ENCODE results near the gene FLNB. TPM values are rescaled to one million over a fixed set of nuclear protein-coding genes. Genes with fewer than 3 reads are reported as not detected.

Gene FLNB
- total RNA-seq, 1 experiment from 2014 or later: 309 TPM

- no TSS peak for BruUV-seq (replicated peaks)
- no peak for DNase-seq (ENCODE audit: low read depth, low spot score)
- TF ChIP-seq SIN3A (IDR thresholded peaks at IDR 0.05; ENCODE audit: borderline replicate concordance, insufficient read depth, low read depth, low read length): no peak
- TF ChIP-seq, protein P1, sequence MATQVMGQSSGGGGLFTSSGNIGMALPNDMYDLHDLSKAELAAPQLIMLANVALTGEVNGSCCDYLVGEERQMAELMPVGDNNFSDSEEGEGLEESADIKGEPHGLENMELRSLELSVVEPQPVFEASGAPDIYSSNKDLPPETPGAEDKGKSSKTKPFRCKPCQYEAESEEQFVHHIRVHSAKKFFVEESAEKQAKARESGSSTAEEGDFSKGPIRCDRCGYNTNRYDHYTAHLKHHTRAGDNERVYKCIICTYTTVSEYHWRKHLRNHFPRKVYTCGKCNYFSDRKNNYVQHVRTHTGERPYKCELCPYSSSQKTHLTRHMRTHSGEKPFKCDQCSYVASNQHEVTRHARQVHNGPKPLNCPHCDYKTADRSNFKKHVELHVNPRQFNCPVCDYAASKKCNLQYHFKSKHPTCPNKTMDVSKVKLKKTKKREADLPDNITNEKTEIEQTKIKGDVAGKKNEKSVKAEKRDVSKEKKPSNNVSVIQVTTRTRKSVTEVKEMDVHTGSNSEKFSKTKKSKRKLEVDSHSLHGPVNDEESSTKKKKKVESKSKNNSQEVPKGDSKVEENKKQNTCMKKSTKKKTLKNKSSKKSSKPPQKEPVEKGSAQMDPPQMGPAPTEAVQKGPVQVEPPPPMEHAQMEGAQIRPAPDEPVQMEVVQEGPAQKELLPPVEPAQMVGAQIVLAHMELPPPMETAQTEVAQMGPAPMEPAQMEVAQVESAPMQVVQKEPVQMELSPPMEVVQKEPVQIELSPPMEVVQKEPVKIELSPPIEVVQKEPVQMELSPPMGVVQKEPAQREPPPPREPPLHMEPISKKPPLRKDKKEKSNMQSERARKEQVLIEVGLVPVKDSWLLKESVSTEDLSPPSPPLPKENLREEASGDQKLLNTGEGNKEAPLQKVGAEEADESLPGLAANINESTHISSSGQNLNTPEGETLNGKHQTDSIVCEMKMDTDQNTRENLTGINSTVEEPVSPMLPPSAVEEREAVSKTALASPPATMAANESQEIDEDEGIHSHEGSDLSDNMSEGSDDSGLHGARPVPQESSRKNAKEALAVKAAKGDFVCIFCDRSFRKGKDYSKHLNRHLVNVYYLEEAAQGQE (IDR thresholded peaks at IDR 0.05; ENCODE audit: insufficient read depth in 1 of 2, low read depth in 2 of 2, low read length in 1 of 2): no peak
- no peak for TF ChIP-seq TCF7L2 (IDR thresholded peaks at IDR 0.05; ENCODE audit: low read depth, low read length)
- no peak for TF ChIP-seq POLR2AphosphoS5 (IDR thresholded peaks at IDR 0.05; ENCODE audit: low read depth, low read length)
- TF ChIP-seq, protein P2, sequence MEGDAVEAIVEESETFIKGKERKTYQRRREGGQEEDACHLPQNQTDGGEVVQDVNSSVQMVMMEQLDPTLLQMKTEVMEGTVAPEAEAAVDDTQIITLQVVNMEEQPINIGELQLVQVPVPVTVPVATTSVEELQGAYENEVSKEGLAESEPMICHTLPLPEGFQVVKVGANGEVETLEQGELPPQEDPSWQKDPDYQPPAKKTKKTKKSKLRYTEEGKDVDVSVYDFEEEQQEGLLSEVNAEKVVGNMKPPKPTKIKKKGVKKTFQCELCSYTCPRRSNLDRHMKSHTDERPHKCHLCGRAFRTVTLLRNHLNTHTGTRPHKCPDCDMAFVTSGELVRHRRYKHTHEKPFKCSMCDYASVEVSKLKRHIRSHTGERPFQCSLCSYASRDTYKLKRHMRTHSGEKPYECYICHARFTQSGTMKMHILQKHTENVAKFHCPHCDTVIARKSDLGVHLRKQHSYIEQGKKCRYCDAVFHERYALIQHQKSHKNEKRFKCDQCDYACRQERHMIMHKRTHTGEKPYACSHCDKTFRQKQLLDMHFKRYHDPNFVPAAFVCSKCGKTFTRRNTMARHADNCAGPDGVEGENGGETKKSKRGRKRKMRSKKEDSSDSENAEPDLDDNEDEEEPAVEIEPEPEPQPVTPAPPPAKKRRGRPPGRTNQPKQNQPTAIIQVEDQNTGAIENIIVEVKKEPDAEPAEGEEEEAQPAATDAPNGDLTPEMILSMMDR (IDR thresholded peaks at IDR 0.05): no peak
- POLR2A ChIA-PET: interaction anchor here (0.8 kb wide), 1 partner anchor 172 kb away, joined by 3 read pairs; no protein-coding TSS in a partner anchor
- H3K27ac ChIP-seq (ENCODE audit: low read length): peak overlapping the region; percentile 83
- intact Hi-C loops (cut with micrococcal nuclease; ENCODE audit: unreplicated experiment): no loop called here
- CTCF ChIA-PET: no interaction called here
- ATAC-seq: no peak
- in situ Hi-C loops (cut with HindIII; ENCODE audit: low pct_unique_long_range_greater_than_20kb, low sequenced_read_pairs): no loop called here
- no peaks in the 10 kb centered on the region for H3K27me3 ChIP-seq (ENCODE audit: control insufficient read depth, insufficient read depth, low read length)
- no peaks in the 10 kb centered on the region for H3K9me3 ChIP-seq (ENCODE audit: control insufficient read depth, insufficient read depth, low read depth, low read length)
- H3K36me3 ChIP-seq (ENCODE audit: control insufficient read depth, insufficient read depth, low read length): no peaks in the 10 kb centered on the region
- peaks cover 12% of the 10 kb centered on the region for H3K4me1 ChIP-seq (ENCODE audit: control insufficient read depth, insufficient read depth, low read length)
- no peak overlapping the region for H3K4me3 ChIP-seq (ENCODE audit: low read depth in 2 of 2, low read length in 2 of 2)
These were observed 8.7 kb upstream of the FLNB start for GRCh38 chr3:57999417-58000115.

GRCh38 chr3:58000306-58001085 lies 7.7 kb upstream of the FLNB start:
- POLR2A ChIA-PET: interaction anchor here (0.5 kb wide), 1 partner anchor 66 kb away, joined by 3 read pairs; no protein-coding TSS in a partner anchor
- in situ Hi-C loops (cut with HindIII; ENCODE audit: low pct_unique_long_range_greater_than_20kb, low sequenced_read_pairs): no loop called here
- Histone ChIP-seq H3K27ac (ENCODE audit: low read length) (no peak overlapping the region; the same call in 1 of the 2 replicates), H3K27me3 (ENCODE audit: control insufficient read depth, insufficient read depth, low read length) (no peaks in the 10 kb centered on the region), H3K9me3 (ENCODE audit: control insufficient read depth, insufficient read depth, low read depth, low read length) (no peaks in the 10 kb centered on the region), H3K36me3 (ENCODE audit: control insufficient read depth, insufficient read depth, low read length) (no peaks in the 10 kb centered on the region), H3K4me1 (ENCODE audit: control insufficient read depth, insufficient read depth, low read length) (peaks cover 13% of the 10 kb centered on the region), H3K4me3 (ENCODE audit: low read depth in 2 of 2, low read length in 2 of 2) (no peak overlapping the region)
- DNase-seq (ENCODE audit: low read depth, low spot score): no peak
- CTCF ChIA-PET: no interaction called here
- ATAC-seq: no peak
- intact Hi-C loops (cut with micrococcal nuclease; ENCODE audit: unreplicated experiment): no loop called here
- no TSS peak for BruUV-seq (replicated peaks)
- TF ChIP-seq, protein P2 (IDR thresholded peaks at IDR 0.05): no peak
- TF ChIP-seq, protein P1 (IDR thresholded peaks at IDR 0.05; ENCODE audit: insufficient read depth in 1 of 2, low read depth in 2 of 2, low read length in 1 of 2): no peak
- TF ChIP-seq SIN3A (IDR thresholded peaks at IDR 0.05; ENCODE audit: borderline replicate concordance, insufficient read depth, low read depth, low read length): no peak
- TF ChIP-seq TCF7L2 (IDR thresholded peaks at IDR 0.05; ENCODE audit: low read depth, low read length): no peak
- no peak for TF ChIP-seq POLR2AphosphoS5 (IDR thresholded peaks at IDR 0.05; ENCODE audit: low read depth, low read length)

All from Panc1 (cell line).